Measurements from ENCODE around the gene BCKDK. TPM values are rescaled to one million over a fixed set of nuclear protein-coding genes. Genes with fewer than 3 reads are reported as not detected.
A peak's percentile ranks its signal among the peaks of the same experiment; 100 is the strongest.

The BCKDK gene
- polyA plus RNA-seq, 3 donors = 76.5 to 93.5 (median 90.8) TPM

DNA sequence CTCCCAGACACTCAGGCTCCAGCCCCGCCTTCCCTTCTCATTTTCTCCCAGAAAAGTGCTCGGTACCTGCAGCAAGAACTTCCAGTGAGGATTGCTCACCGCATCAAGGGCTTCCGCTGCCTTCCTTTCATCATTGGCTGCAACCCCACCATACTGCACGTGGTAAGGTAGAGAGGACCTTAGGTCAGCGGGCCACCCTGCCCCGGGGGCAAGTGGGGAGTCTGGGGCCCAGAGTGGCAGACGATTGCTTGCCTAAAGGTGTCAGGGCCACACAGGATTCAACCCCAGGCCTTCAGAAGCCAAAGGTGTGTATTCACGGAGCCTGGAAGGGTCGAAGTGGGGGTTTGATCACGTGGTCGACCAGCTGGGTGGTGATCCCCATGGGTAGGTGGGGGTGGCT, 1.4 kb downstream of the BCKDK start:
- Histone ChIP-seq H4K20me1 (ENCODE audit: insufficient read depth, low read length) (peaks cover 8% of the 10 kb centered on the region), H3K36me3 (replicated peaks in 1 of 2; ENCODE audit: control insufficient read depth in 1 of 2, insufficient read depth in 2 of 2, low read length in 2 of 2) (peaks cover 34 to 38% of the 10 kb centered on the region in 2 donors), H3K4me1 (ENCODE audit: control insufficient read depth in 1 of 2, insufficient read depth in 2 of 2, low read length in 2 of 2) (peaks cover 58 to 71% of the 10 kb centered on the region in 2 donors), H3K27me3 (ENCODE audit: control insufficient read depth in 2 of 2, insufficient read depth in 2 of 2, low read length in 2 of 2) (no peaks in the 10 kb centered on the region), H3K9me3 (replicated peaks in 1 of 2; ENCODE audit: control insufficient read depth in 1 of 2, insufficient read depth in 1 of 2, low read length in 2 of 2) (no peaks in the 10 kb centered on the region), H3K9ac (ENCODE audit: insufficient read depth, low read length, poor library complexity, severe bottlenecking) (no peak overlapping the region), H3K27ac (ENCODE audit: low read depth in 1 of 2, low read length in 2 of 2) (no peak overlapping the region), H2AFZ (ENCODE audit: insufficient read depth, low read depth, low read length, poor library complexity, severe bottlenecking) (no peak overlapping the region), H3K4me3 (replicated peaks in 1 of 3; ENCODE audit: low read depth in 2 of 3, low read length in 3 of 3) (peak overlapping the region in 1 of 3 experiments; percentile 93), H3K79me2 (ENCODE audit: insufficient read depth, low read length) (peaks cover 39% of the 10 kb centered on the region), H3K4me2 (replicated peaks; ENCODE audit: extremely low read depth, low read length, poor library complexity, severe bottlenecking) (peak overlapping the region; percentile 99)
- no peak for DNase-seq
- Mint-ChIP-seq H3K4me3 (peak overlapping the region in 1 of 2 donors; percentile 70), H3K27ac (peak overlapping the region in 4 of 7 donors; percentile 26 to 85 (median 72)), H3K9me3 (no peaks in the 10 kb centered on the region), H3K36me3 (peaks cover 34 to 36% of the 10 kb centered on the region in 2 donors), H3K4me1 (peaks cover 56% of the 10 kb centered on the region), H3K27me3 (ENCODE audit: low read depth in 3 of 3) (peaks cover 0 to 2% (median 0%) of the 10 kb centered on the region in 3 donors)
- intact Hi-C loops (cut with micrococcal nuclease) = loop anchor here (10.0 kb wide), 2 partner anchors 155 to 765 kb away; partner anchors contain the start of gene ZNF267 (in 1 of the 2)
- 98% methylated on average over 6 of the region's 12 CpGs for WGBS (ENCODE audit: insufficient coverage)
- TF ChIP-seq, protein P1, sequence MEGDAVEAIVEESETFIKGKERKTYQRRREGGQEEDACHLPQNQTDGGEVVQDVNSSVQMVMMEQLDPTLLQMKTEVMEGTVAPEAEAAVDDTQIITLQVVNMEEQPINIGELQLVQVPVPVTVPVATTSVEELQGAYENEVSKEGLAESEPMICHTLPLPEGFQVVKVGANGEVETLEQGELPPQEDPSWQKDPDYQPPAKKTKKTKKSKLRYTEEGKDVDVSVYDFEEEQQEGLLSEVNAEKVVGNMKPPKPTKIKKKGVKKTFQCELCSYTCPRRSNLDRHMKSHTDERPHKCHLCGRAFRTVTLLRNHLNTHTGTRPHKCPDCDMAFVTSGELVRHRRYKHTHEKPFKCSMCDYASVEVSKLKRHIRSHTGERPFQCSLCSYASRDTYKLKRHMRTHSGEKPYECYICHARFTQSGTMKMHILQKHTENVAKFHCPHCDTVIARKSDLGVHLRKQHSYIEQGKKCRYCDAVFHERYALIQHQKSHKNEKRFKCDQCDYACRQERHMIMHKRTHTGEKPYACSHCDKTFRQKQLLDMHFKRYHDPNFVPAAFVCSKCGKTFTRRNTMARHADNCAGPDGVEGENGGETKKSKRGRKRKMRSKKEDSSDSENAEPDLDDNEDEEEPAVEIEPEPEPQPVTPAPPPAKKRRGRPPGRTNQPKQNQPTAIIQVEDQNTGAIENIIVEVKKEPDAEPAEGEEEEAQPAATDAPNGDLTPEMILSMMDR (IDR thresholded peaks at IDR 0.05) = no peak

DNA sequence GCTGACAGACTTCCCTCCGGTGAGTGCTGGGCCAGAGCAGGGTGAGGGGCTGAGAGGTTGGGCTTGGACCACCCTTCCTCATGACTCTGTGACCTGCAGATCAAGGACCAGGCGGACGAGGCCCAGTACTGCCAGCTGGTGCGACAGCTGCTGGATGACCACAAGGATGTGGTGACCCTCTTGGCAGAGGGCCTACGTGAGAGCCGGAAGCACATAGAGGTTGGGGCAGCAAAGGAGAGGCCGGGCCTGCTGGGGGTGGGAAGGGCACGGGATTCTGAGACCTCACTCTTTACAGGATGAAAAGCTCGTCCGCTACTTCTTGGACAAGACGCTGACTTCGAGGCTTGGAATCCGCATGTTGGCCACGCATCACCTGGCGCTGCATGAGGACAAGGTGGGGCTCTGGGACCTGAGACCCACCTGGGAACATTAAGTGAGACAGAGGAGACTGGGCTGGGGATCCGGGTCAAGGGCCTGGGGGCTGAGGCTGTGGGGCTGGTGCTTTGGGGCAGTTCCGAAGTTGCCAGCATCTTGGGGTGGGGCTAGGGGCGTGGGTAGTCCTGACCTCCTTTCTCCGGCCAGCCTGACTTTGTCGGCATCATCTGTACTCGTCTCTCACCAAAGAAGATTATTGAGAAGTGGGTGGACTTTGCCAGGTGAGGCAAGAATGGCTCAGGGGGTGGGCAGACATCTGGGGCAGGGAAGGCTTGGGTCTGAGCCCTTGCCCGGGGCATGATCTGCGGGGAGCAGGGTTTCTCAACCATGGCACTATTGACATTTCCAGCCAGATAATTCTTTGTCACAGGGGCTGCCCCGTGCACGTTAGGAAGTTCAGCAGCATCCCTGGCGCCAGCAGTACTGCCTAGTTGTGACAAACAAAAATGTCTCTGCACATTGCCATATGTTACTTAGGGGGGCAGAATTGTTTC, 2.2 kb downstream of the BCKDK start:
- peaks cover 34 to 38% of the 10 kb centered on the region in 2 donors for H3K36me3 ChIP-seq (replicated peaks in 1 of 2; ENCODE audit: control insufficient read depth in 1 of 2, insufficient read depth in 2 of 2, low read length in 2 of 2)
- Mint-ChIP-seq H3K4me1 (peaks cover 60% of the 10 kb centered on the region), H3K36me3 (peaks cover 36 to 40% of the 10 kb centered on the region in 2 donors), H3K9me3 (no peaks in the 10 kb centered on the region), H3K27ac (peak overlapping the region; percentile 35 to 98 (median 69)), H3K27me3 (ENCODE audit: low read depth in 3 of 3) (peaks cover 0 to 2% (median 0%) of the 10 kb centered on the region in 3 donors), H3K4me3 (no peak overlapping the region)
- H3K27me3 ChIP-seq (ENCODE audit: control insufficient read depth in 2 of 2, insufficient read depth in 2 of 2, low read length in 2 of 2) = no peaks in the 10 kb centered on the region
- no peak overlapping the region for H3K9ac ChIP-seq (ENCODE audit: insufficient read depth, low read length, poor library complexity, severe bottlenecking)
- no peak overlapping the region for H2AFZ ChIP-seq (ENCODE audit: insufficient read depth, low read depth, low read length, poor library complexity, severe bottlenecking)
- peaks cover 46% of the 10 kb centered on the region for H3K79me2 ChIP-seq (ENCODE audit: insufficient read depth, low read length)
- no peaks in the 10 kb centered on the region for H3K9me3 ChIP-seq (replicated peaks in 1 of 2; ENCODE audit: control insufficient read depth in 1 of 2, insufficient read depth in 1 of 2, low read length in 2 of 2)
- peak in 1 of 3 donors; percentile 2 for DNase-seq
- peaks cover 65 to 79% of the 10 kb centered on the region in 2 donors for H3K4me1 ChIP-seq (ENCODE audit: control insufficient read depth in 1 of 2, insufficient read depth in 2 of 2, low read length in 2 of 2)
- no peak overlapping the region for H3K4me2 ChIP-seq (replicated peaks; ENCODE audit: extremely low read depth, low read length, poor library complexity, severe bottlenecking)
- H4K20me1 ChIP-seq (ENCODE audit: insufficient read depth, low read length) = peaks cover 8% of the 10 kb centered on the region
- TF ChIP-seq, protein P1 (IDR thresholded peaks at IDR 0.05) = no peak
- no peak overlapping the region for H3K4me3 ChIP-seq (replicated peaks in 1 of 3; ENCODE audit: low read depth in 2 of 3, low read length in 3 of 3)
- 91% methylated on average over 19 of the region's 26 CpGs for WGBS (ENCODE audit: insufficient coverage)
- intact Hi-C loops (cut with micrococcal nuclease) = loop anchor here (10.0 kb wide), 2 partner anchors 154 to 764 kb away; partner anchors contain the start of gene ZNF267 (in 1 of the 2)
- no peak overlapping the region for H3K27ac ChIP-seq (ENCODE audit: low read depth in 1 of 2, low read length in 2 of 2)

All from CD14-positive monocyte (primary cell).